ENCODE data around the gene HCRTR1.

- TF ChIP-seq CTCF (IDR thresholded peaks at IDR 0.05), result no peak
- peak in 1 of 2 donors; percentile 18 for TF ChIP-seq POLR2A (IDR thresholded peaks at IDR 0.05)
Measured at GRCh38 chr1:31652891-31653499, 35.5 kb downstream of the HCRTR1 start.

Measured in thyroid gland (tissue), 4 donors.